NT2/D1 (cell line): ENCODE data around the gene PTPRT.

Experiments used
- SUZ12 ChIP-seq: IDR thresholded peaks from 2 replicates; pipeline ENCODE4 v1.6.1; 2011; ENCODE audit not compliant: insufficient read length, insufficient read depth; ENCODE audit errors: extremely low read depth
- YY1 ChIP-seq: IDR thresholded peaks from 2 replicates; pipeline ENCODE4 v1.6.1; 2011; ENCODE audit not compliant: insufficient read length, insufficient read depth

DNA sequence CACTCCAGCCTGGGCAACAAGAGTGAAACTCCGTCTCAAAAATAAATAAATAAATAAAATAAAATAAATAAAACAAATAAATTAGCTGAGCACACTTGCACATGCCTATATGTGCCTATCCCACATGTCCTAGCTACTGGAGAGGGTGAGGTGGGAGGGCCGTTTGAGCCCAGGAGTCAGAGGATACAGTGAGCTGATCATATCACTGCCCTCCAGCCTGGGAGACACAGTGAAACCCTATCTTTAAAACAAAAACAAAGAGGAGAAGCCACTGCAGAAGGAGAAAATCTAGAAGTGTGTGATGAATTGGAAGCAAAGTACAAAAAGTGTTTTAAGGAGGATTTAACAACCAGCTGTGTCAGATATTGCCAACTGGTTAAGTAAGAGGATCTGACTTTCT is 728.4 kb downstream of the PTPRT start:
- TF ChIP-seq YY1 (no peak), SUZ12 (no peak)
